ENCODE results near the gene ZNF135. TPM values are rescaled to one million over a fixed set of nuclear protein-coding genes. Genes with fewer than 3 reads are reported as not detected.

ZNF135 gene
- total RNA-seq, 2 experiments from 2014 or later = 1.2 to 1.4 TPM

DNA sequence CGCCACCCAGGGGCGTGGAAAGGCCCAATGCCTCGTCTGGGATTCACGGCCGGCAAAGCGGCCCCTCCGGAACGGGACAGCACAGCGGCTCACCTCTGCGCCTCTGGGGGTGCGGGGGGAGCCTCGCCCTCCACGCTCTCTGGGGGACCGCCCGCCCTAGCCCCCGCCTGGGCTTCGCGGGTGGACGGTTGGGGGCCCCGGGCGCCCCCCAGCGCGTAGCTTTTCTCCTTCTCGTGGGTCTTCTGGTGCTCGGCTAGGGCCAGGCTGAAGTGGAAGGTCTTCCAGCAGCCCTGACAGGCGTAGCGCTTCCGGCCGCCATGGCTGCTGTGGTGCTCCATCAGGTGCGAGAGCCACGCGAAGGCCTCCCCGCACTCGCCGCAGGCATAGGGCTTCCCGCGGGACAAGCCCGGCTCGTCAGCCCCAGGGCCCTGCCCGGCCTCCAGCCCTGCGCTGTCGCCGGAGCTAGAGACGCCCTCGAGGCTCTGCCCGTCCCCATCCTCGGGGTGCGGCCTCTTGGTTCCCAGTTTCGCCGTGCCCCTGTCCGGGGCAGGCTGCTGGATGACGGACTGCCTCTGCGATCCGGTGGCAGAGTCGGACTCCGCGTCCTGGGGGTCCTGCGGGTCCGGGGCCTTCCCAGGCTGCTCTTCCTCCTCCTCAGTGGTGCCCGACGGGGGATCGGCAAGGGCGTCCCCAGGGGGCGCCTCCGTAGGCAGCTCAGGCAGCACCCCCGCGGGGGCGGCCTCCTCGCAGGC lies 25.7 kb downstream of the ZNF135 start:
- H3K4me1 Mint-ChIP-seq (ENCODE audit: low read depth) = no peaks in the 10 kb centered on the region
- ChIA-PET POLR2A (interaction anchor here (0.5 kb wide), 1 partner anchor 32 kb away, joined by 3 read pairs; no protein-coding TSS in a partner anchor), CTCF (no interaction called here)
- intact Hi-C loops (cut with micrococcal nuclease) = no loop called here
- peaks cover 35% of the 10 kb centered on the region for H3K9me3 Mint-ChIP-seq
- H3K36me3 Mint-ChIP-seq (ENCODE audit: low read depth) = peaks cover 51% of the 10 kb centered on the region
- H3K27me3 Mint-ChIP-seq = no peaks in the 10 kb centered on the region
- no peak overlapping the region for H3K4me3 Mint-ChIP-seq
- TF ChIP-seq, protein P1, sequence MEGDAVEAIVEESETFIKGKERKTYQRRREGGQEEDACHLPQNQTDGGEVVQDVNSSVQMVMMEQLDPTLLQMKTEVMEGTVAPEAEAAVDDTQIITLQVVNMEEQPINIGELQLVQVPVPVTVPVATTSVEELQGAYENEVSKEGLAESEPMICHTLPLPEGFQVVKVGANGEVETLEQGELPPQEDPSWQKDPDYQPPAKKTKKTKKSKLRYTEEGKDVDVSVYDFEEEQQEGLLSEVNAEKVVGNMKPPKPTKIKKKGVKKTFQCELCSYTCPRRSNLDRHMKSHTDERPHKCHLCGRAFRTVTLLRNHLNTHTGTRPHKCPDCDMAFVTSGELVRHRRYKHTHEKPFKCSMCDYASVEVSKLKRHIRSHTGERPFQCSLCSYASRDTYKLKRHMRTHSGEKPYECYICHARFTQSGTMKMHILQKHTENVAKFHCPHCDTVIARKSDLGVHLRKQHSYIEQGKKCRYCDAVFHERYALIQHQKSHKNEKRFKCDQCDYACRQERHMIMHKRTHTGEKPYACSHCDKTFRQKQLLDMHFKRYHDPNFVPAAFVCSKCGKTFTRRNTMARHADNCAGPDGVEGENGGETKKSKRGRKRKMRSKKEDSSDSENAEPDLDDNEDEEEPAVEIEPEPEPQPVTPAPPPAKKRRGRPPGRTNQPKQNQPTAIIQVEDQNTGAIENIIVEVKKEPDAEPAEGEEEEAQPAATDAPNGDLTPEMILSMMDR (IDR thresholded peaks at IDR 0.05) = no peak
- no peak overlapping the region for H3K27ac Mint-ChIP-seq
- DNase-seq (no peak), ATAC-seq (no peak)

- H3K4me3 Mint-ChIP-seq = no peak overlapping the region
- no peaks in the 10 kb centered on the region for H3K4me1 Mint-ChIP-seq (ENCODE audit: low read depth)
- no peaks in the 10 kb centered on the region for H3K27me3 Mint-ChIP-seq
- intact Hi-C loops (cut with micrococcal nuclease) = no loop called here
- H3K27ac Mint-ChIP-seq = no peak overlapping the region
- TF ChIP-seq, protein P1 (IDR thresholded peaks at IDR 0.05) = no peak
- H3K36me3 Mint-ChIP-seq (ENCODE audit: low read depth) = peaks cover 55% of the 10 kb centered on the region
- ChIA-PET POLR2A (interaction anchor here (0.5 to 1.2 kb wide), 2 partner anchors 11 to 32 kb away, joined by 3 to 4 read pairs; no protein-coding TSS in a partner anchor), CTCF (no interaction called here)
- ATAC-seq (no peak), DNase-seq (no peak)
- H3K9me3 Mint-ChIP-seq = peaks cover 36% of the 10 kb centered on the region
Measured at GRCh38 chr19:58085348-58085875, 26.3 kb downstream of the ZNF135 start.

DNA sequence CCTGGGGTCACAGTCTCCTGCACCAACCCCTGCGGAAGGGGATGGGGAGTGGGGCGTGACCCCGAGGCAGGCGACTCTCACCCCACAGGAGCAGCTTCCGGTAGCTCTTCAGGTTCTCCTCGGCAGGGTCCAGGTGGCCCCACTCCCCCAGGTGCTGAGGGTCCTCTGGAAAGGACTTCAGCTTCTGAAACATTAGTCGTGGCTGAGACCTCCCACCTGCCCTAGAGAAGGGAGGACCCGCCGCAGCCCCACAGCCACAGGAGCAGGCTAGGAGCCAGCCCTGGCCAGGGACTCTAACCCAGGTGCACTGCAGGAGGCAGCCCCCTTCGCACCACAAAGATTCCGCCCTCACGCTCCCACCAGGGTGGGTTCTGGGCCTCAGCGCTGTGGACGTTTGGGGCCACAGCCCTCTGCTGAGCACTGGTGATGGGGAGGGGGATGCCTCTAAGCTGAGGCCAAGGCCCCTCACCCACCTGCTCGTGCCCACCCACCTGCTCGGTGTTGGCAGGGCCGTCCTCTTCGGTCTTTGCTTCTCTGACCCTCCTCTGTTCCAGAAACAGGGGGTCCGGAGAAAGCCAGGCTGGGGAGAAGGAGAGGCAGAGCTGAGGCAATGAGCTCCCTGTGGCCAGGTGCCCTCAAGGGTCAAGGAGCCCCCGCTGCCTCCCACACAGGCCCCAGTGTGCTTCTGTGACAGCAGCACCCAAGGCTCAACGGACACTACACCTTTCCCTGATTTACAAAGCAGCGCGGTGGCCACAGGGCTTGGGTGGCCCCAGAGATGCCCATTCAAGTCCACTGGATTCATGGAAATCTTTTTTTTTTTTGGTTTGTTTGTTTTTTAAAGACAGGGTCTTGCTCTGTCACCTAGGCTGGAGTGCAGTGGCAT lies 28.0 kb downstream of the ZNF135 start:
- H3K4me3 Mint-ChIP-seq = no peak overlapping the region
- no peak overlapping the region for H3K27ac Mint-ChIP-seq
- TF ChIP-seq, protein P1 (IDR thresholded peaks at IDR 0.05) = no peak
- intact Hi-C loops (cut with micrococcal nuclease) = no loop called here
- DNase-seq (no peak), ATAC-seq (no peak)
- peaks cover 51% of the 10 kb centered on the region for H3K36me3 Mint-ChIP-seq (ENCODE audit: low read depth)
- no peaks in the 10 kb centered on the region for H3K27me3 Mint-ChIP-seq
- no peaks in the 10 kb centered on the region for H3K4me1 Mint-ChIP-seq (ENCODE audit: low read depth)
- peaks cover 28% of the 10 kb centered on the region for H3K9me3 Mint-ChIP-seq
- ChIA-PET CTCF (no interaction called here), POLR2A (interaction anchor here (1.2 to 1.5 kb wide), 2 partner anchors 9 to 14 kb away, joined by 3 to 4 read pairs; no protein-coding TSS in a partner anchor)

- POLR2A ChIA-PET = no interaction called here
Measured at GRCh38 chr19:58088521-58089052, 29.5 kb downstream of the ZNF135 start.

More at GRCh38 chr19:58088521-58089052, 29.5 kb downstream of the ZNF135 start:
- Mint-ChIP-seq H3K4me1 (ENCODE audit: low read depth) (no peaks in the 10 kb centered on the region), H3K9me3 (peaks cover 29% of the 10 kb centered on the region), H3K4me3 (no peak overlapping the region), H3K27me3 (no peaks in the 10 kb centered on the region), H3K36me3 (ENCODE audit: low read depth) (peaks cover 47% of the 10 kb centered on the region), H3K27ac (no peak overlapping the region)
- DNase-seq (no peak), ATAC-seq (no peak)
- CTCF ChIA-PET = no interaction called here
- TF ChIP-seq, protein P1 (IDR thresholded peaks at IDR 0.05) = no peak
- intact Hi-C loops (cut with micrococcal nuclease) = no loop called here
